Calu3 (cell line): Measurements from ENCODE around the gene VSIG10. TPM values are rescaled to one million over a fixed set of nuclear protein-coding genes. Genes with fewer than 3 reads are reported as not detected.

ENCODE experiments used
- Bru-seq: library from RNA; stranded (reverse); fragments of 400-500 nt; gene quantifications from one replicate; lab custom pipeline; 2021; lab: Mats Ljungman, UMichigan
- BruChase-seq, 2 experiments: library from RNA; stranded (reverse); fragments of 400-500 nt; gene quantifications; one replicate each; lab custom pipeline; 2021; lab: Mats Ljungman, UMichigan
- BruUV-seq: library from RNA; stranded (reverse); fragments of 400-500 nt; replicated peaks from 2 replicates; lab custom pipeline; 2021; lab: Mats Ljungman, UMichigan
- CTCF ChIA-PET: fragments of 300-600 bp; sonication (Branson Sonifier 250); formaldehyde crosslinking; loops from one replicate; lab custom pipeline; 2022; ENCODE audit warnings: antibody characterized with exemption; lab: Charles Lee
- DNase-seq: peaks from one replicate; pipeline ENCODE4 v3.0.0; 2022
- H3K27ac Mint-ChIP-seq: one replicate; pipeline ENCODE4 v1.8.0; 2022; ENCODE audit warnings: mixed read lengths; ENCODE audit not compliant: unreplicated experiment
- H3K27me3 Mint-ChIP-seq: one replicate; pipeline ENCODE4 v1.8.0; 2022; ENCODE audit warnings: mixed read lengths; ENCODE audit not compliant: unreplicated experiment
- H3K36me3 Mint-ChIP-seq: one replicate; pipeline ENCODE4 v1.8.0; 2022; ENCODE audit warnings: mild to moderate bottlenecking, moderate library complexity, mixed read lengths; ENCODE audit not compliant: insufficient read depth, unreplicated experiment
- H3K4me1 Mint-ChIP-seq: one replicate; pipeline ENCODE4 v1.8.0; 2022; ENCODE audit warnings: mild to moderate bottlenecking, low read depth, mixed read lengths; ENCODE audit not compliant: unreplicated experiment
- H3K4me3 Mint-ChIP-seq: one replicate; pipeline ENCODE4 v1.8.0; 2022; ENCODE audit warnings: mild to moderate bottlenecking, low read depth, moderate library complexity, mixed read lengths; ENCODE audit not compliant: unreplicated experiment
- H3K9me3 Mint-ChIP-seq: one replicate; pipeline ENCODE4 v1.8.0; 2022; ENCODE audit warnings: low read depth, mixed read lengths; ENCODE audit not compliant: unreplicated experiment
- CTCF ChIP-seq: fragments of 200-600 bp; IDR thresholded peaks from one replicate; pipeline ENCODE4 v1.8.0; 2022; ENCODE audit warnings: antibody characterized with exemption; ENCODE audit not compliant: unreplicated experiment
- intact Hi-C: fragments of 100-400 bp; cut with micrococcal nuclease; formaldehyde crosslinking; loops from one replicate; pipeline ENCODE4 v1.10.0; 2022; ENCODE audit not compliant: unreplicated experiment
- long read RNA-seq: library from polyadenylated mRNA; stranded (forward); transcript quantifications from one replicate; pipeline ENCODE4 v2.0.0, GENCODE V29; 2022
- total RNA-seq: library from RNA; stranded (reverse); gene quantifications from 2 replicates; pipeline ENCODE4 v1.2.3, GENCODE V29; 2022

The VSIG10 gene
- total RNA-seq: 52.0 and 53.6 TPM in 2 replicates
- percentile 61 among the genes with signal in this experiment for Bru-seq, nascent RNA
- percentile 82 among the genes with signal in this experiment for BruChase-seq, experiment 1, labeled RNA remaining after a 6-hour chase
- BruChase-seq, experiment 2, labeled RNA remaining after a 2-hour chase: percentile 74 among the genes with signal in this experiment
- long read RNA-seq, partial matches to known transcripts: 2 of 21 reads
- long read RNA-seq, other reads (novel, unspliced or antisense): 15 of 21 reads

GRCh38 chr12:118103601-118104382 lies at the start of gene VSIG10:
Gene VSIG10, minus strand, starts transcription at chr12:118104011. Its CDS starts 340 bp downstream, at chr12:118103671.
- no TSS peak for BruUV-seq
- Mint-ChIP-seq H3K9me3 (no peaks in the 10 kb centered on the region), H3K27me3 (no peaks in the 10 kb centered on the region), H3K4me1 (peaks cover 41% of the 10 kb centered on the region), H3K36me3 (peaks cover 26% of the 10 kb centered on the region), H3K27ac (peak within 1 kb of the TSS; percentile 64), H3K4me3 (peak within 1 kb of the TSS; percentile 77)
- CTCF ChIA-PET: interaction anchor here (0.6 to 0.8 kb wide), 2 partner anchors 44 to 200 kb away, joined by 3 read pairs; no protein-coding TSS in a partner anchor
- peak; percentile 87 for DNase-seq
- intact Hi-C loops: loop anchor here (5.0 to 10.0 kb wide), 2 partner anchors 46 to 229 kb away; no protein-coding TSS in a partner anchor
- TF ChIP-seq CTCF: no peak

- no peaks in the 10 kb centered on the region for H3K4me1 Mint-ChIP-seq
- H3K36me3 Mint-ChIP-seq: peaks cover 28% of the 10 kb centered on the region
- no peak overlapping the region for H3K27ac Mint-ChIP-seq
- CTCF ChIA-PET: interaction anchor here (0.7 kb wide), 2 partner anchors 273 to 356 kb away, joined by 3 to 5 read pairs; no protein-coding TSS in a partner anchor
- H3K9me3 Mint-ChIP-seq: no peaks in the 10 kb centered on the region
- no peak overlapping the region for H3K4me3 Mint-ChIP-seq
- TF ChIP-seq CTCF: no peak
- intact Hi-C loops: no loop called here
- DNase-seq: no peak
- no peaks in the 10 kb centered on the region for H3K27me3 Mint-ChIP-seq
- no TSS peak for BruUV-seq
Measured at GRCh38 chr12:118151755-118152154, 47.9 kb upstream of the VSIG10 start.

- intact Hi-C loops: no loop called here
- Mint-ChIP-seq H3K4me1 (no peaks in the 10 kb centered on the region), H3K36me3 (peaks cover 38% of the 10 kb centered on the region), H3K27ac (no peak overlapping the region), H3K27me3 (no peaks in the 10 kb centered on the region), H3K4me3 (no peak overlapping the region), H3K9me3 (no peaks in the 10 kb centered on the region)
- CTCF ChIA-PET: no interaction called here
- TF ChIP-seq CTCF: no peak
- DNase-seq: no peak
- no TSS peak for BruUV-seq
Measured at GRCh38 chr12:118150625-118151024, 46.8 kb upstream of the VSIG10 start.

GRCh38 chr12:118148287-118148686 lies 44.5 kb upstream of the VSIG10 start:
- peaks cover 59% of the 10 kb centered on the region for H3K36me3 Mint-ChIP-seq
- H3K4me1 Mint-ChIP-seq: no peaks in the 10 kb centered on the region
- DNase-seq: no peak
- no peak for TF ChIP-seq CTCF
- CTCF ChIA-PET: interaction anchor here (0.7 kb wide), 1 partner anchor 152 kb away, joined by 5 read pairs; no protein-coding TSS in a partner anchor
- H3K4me3 Mint-ChIP-seq: no peak overlapping the region
- no peaks in the 10 kb centered on the region for H3K27me3 Mint-ChIP-seq
- BruUV-seq: no TSS peak
- no peaks in the 10 kb centered on the region for H3K9me3 Mint-ChIP-seq
- intact Hi-C loops: no loop called here
- no peak overlapping the region for H3K27ac Mint-ChIP-seq
